ENCODE results near the gene HSD17B12. TPM values are rescaled to one million over a fixed set of nuclear protein-coding genes. Genes with fewer than 3 reads are reported as not detected.

The HSD17B12 gene
- 104 and 108 TPM in 2 replicates for polyA plus RNA-seq (2013)

- Histone ChIP-seq H3K27ac (ENCODE audit: low read depth, low read length) (peak within 1 kb of the TSS; percentile 77), H4K8ac (ENCODE audit: low read depth, low read length) (peak within 1 kb of the TSS; percentile 82), H3K36me3 (ENCODE audit: control insufficient read depth in 1 of 2, insufficient read depth in 2 of 2, low read length in 2 of 2) (peaks cover 0 to 3% of the 10 kb centered on the region in 2 experiments), H4K12ac (ENCODE audit: low read depth, low read length) (peak within 1 kb of the TSS; percentile 20), H3K79me1 (ENCODE audit: low read length) (peaks cover 5% of the 10 kb centered on the region), H2AFZ (ENCODE audit: insufficient read depth, low read length, poor library complexity) (peak within 1 kb of the TSS; percentile 76), H3K9ac (ENCODE audit: low read length) (peak within 1 kb of the TSS; percentile 91), H3K4me2 (ENCODE audit: low read length) (peak within 1 kb of the TSS; percentile 79), H3K4me1 (ENCODE audit: control insufficient read depth in 1 of 2, insufficient read depth in 2 of 2, low read length in 2 of 2) (peaks cover 0 to 2% of the 10 kb centered on the region in 2 experiments), H3K4me3 (ENCODE audit: low read depth, low read length) (peak within 1 kb of the TSS; percentile 93), H3K9me3 (ENCODE audit: insufficient read depth, low read depth, low read length) (no peaks in the 10 kb centered on the region), H2BK12ac (ENCODE audit: low read length) (peak within 1 kb of the TSS; percentile 84), H3K18ac (ENCODE audit: low read length) (peak within 1 kb of the TSS; percentile 73), H3K79me2 (ENCODE audit: control insufficient read depth, insufficient read depth, low read length, poor library complexity) (peaks cover 5% of the 10 kb centered on the region), H3K23ac (ENCODE audit: low read length) (no peak within 1 kb of the TSS), H2AK5ac (ENCODE audit: low read length) (no peak within 1 kb of the TSS), H4K91ac (ENCODE audit: low read depth, low read length) (peak within 1 kb of the TSS; percentile 84), H2BK120ac (ENCODE audit: insufficient read depth, low read length, poor library complexity) (peak within 1 kb of the TSS; percentile 58), H2BK5ac (ENCODE audit: low read depth, low read length, poor library complexity) (peak within 1 kb of the TSS; percentile 70), H3K27me3 (ENCODE audit: insufficient read depth, low read length) (no peaks in the 10 kb centered on the region), H3K14ac (ENCODE audit: low read length) (peak within 1 kb of the TSS; percentile 71), H3K4ac (ENCODE audit: low read depth, low read length) (peak within 1 kb of the TSS; percentile 41)
- WGBS (ENCODE audit: extremely low coverage, insufficient coverage, insufficient read length) = no CpG with 5 or more reads among the region's 62 CpGs
- peak; percentile 98 to 99 for DNase-seq
Observed at GRCh38 chr11:43680521-43681400, at the start of gene HSD17B12. Gene HSD17B12, plus strand, starts transcription at chr11:43680738. Its CDS starts 90 bp downstream, at chr11:43680828.

- WGBS (ENCODE audit: extremely low coverage, insufficient coverage, insufficient read length) = no CpG with 5 or more reads among the region's 14 CpGs
- no peaks in the 10 kb centered on the region for H3K36me3 ChIP-seq (ENCODE audit: control insufficient read depth in 1 of 2, insufficient read depth in 2 of 2, low read length in 2 of 2)
- no peak overlapping the region for H2BK120ac ChIP-seq (ENCODE audit: insufficient read depth, low read length, poor library complexity)
- no peaks in the 10 kb centered on the region for H3K27me3 ChIP-seq (ENCODE audit: insufficient read depth, low read length)
- no peak overlapping the region for H3K9ac ChIP-seq (ENCODE audit: low read length)
- H3K4me1 ChIP-seq (ENCODE audit: control insufficient read depth in 1 of 2, insufficient read depth in 2 of 2, low read length in 2 of 2) = no peaks in the 10 kb centered on the region
- H4K91ac ChIP-seq (ENCODE audit: low read depth, low read length) = no peak overlapping the region
- no peak overlapping the region for H4K8ac ChIP-seq (ENCODE audit: low read depth, low read length)
- H3K27ac ChIP-seq (ENCODE audit: low read depth, low read length) = no peak overlapping the region
- H3K18ac ChIP-seq (ENCODE audit: low read length) = no peak overlapping the region
- H2BK5ac ChIP-seq (ENCODE audit: low read depth, low read length, poor library complexity) = no peak overlapping the region
- H2BK12ac ChIP-seq (ENCODE audit: low read length) = no peak overlapping the region
- H3K4me2 ChIP-seq (ENCODE audit: low read length) = no peak overlapping the region
- no peak overlapping the region for H3K4me3 ChIP-seq (ENCODE audit: low read depth, low read length)
- H4K12ac ChIP-seq (ENCODE audit: low read depth, low read length) = no peak overlapping the region
- no peak overlapping the region for H3K23ac ChIP-seq (ENCODE audit: low read length)
- H3K9me3 ChIP-seq (ENCODE audit: insufficient read depth, low read depth, low read length) = no peaks in the 10 kb centered on the region
- H3K79me1 ChIP-seq (ENCODE audit: low read length) = no peaks in the 10 kb centered on the region
- DNase-seq = no peak
- no peak overlapping the region for H3K14ac ChIP-seq (ENCODE audit: low read length)
- no peak overlapping the region for H3K4ac ChIP-seq (ENCODE audit: low read depth, low read length)
- no peaks in the 10 kb centered on the region for H3K79me2 ChIP-seq (ENCODE audit: control insufficient read depth, insufficient read depth, low read length, poor library complexity)
- no peak overlapping the region for H2AK5ac ChIP-seq (ENCODE audit: low read length)
- no peak overlapping the region for H2AFZ ChIP-seq (ENCODE audit: insufficient read depth, low read length, poor library complexity)
Observed at GRCh38 chr11:43631732-43632131, 48.8 kb upstream of the HSD17B12 start.

- Histone ChIP-seq H3K36me3 (ENCODE audit: control insufficient read depth in 1 of 2, insufficient read depth in 2 of 2, low read length in 2 of 2) (no peaks in the 10 kb centered on the region), H3K79me1 (ENCODE audit: low read length) (no peaks in the 10 kb centered on the region), H2BK12ac (ENCODE audit: low read length) (no peak overlapping the region), H4K8ac (ENCODE audit: low read depth, low read length) (no peak overlapping the region), H2BK120ac (ENCODE audit: insufficient read depth, low read length, poor library complexity) (no peak overlapping the region), H3K4me1 (ENCODE audit: control insufficient read depth in 1 of 2, insufficient read depth in 2 of 2, low read length in 2 of 2) (no peaks in the 10 kb centered on the region), H3K4me3 (ENCODE audit: low read depth, low read length) (no peak overlapping the region), H3K79me2 (ENCODE audit: control insufficient read depth, insufficient read depth, low read length, poor library complexity) (no peaks in the 10 kb centered on the region), H2BK5ac (ENCODE audit: low read depth, low read length, poor library complexity) (no peak overlapping the region), H3K9me3 (ENCODE audit: insufficient read depth, low read depth, low read length) (no peaks in the 10 kb centered on the region), H2AK5ac (ENCODE audit: low read length) (no peak overlapping the region), H3K18ac (ENCODE audit: low read length) (no peak overlapping the region), H3K23ac (ENCODE audit: low read length) (no peak overlapping the region), H3K4ac (ENCODE audit: low read depth, low read length) (no peak overlapping the region), H3K14ac (ENCODE audit: low read length) (no peak overlapping the region), H4K91ac (ENCODE audit: low read depth, low read length) (no peak overlapping the region), H2AFZ (ENCODE audit: insufficient read depth, low read length, poor library complexity) (no peak overlapping the region), H3K9ac (ENCODE audit: low read length) (no peak overlapping the region), H3K27ac (ENCODE audit: low read depth, low read length) (no peak overlapping the region), H3K27me3 (ENCODE audit: insufficient read depth, low read length) (no peaks in the 10 kb centered on the region), H4K12ac (ENCODE audit: low read depth, low read length) (no peak overlapping the region), H3K4me2 (ENCODE audit: low read length) (no peak overlapping the region)
- no peak for DNase-seq
- no CpG with 5 or more reads among the region's 3 CpGs for WGBS (ENCODE audit: extremely low coverage, insufficient coverage, insufficient read length)
Observed at GRCh38 chr11:43632181-43632580, 48.4 kb upstream of the HSD17B12 start.

- H3K4ac ChIP-seq (ENCODE audit: low read depth, low read length) = no peak overlapping the region
- H2BK120ac ChIP-seq (ENCODE audit: insufficient read depth, low read length, poor library complexity) = no peak overlapping the region
- no peak overlapping the region for H4K8ac ChIP-seq (ENCODE audit: low read depth, low read length)
- no peak overlapping the region for H3K14ac ChIP-seq (ENCODE audit: low read length)
- H3K23ac ChIP-seq (ENCODE audit: low read length) = no peak overlapping the region
- no peak overlapping the region for H2AFZ ChIP-seq (ENCODE audit: insufficient read depth, low read length, poor library complexity)
- H3K27ac ChIP-seq (ENCODE audit: low read depth, low read length) = no peak overlapping the region
- no peaks in the 10 kb centered on the region for H3K79me2 ChIP-seq (ENCODE audit: control insufficient read depth, insufficient read depth, low read length, poor library complexity)
- H3K9ac ChIP-seq (ENCODE audit: low read length) = no peak overlapping the region
- H3K4me3 ChIP-seq (ENCODE audit: low read depth, low read length) = no peak overlapping the region
- no peak overlapping the region for H4K91ac ChIP-seq (ENCODE audit: low read depth, low read length)
- no peak overlapping the region for H4K12ac ChIP-seq (ENCODE audit: low read depth, low read length)
- no peak overlapping the region for H2BK12ac ChIP-seq (ENCODE audit: low read length)
- no peaks in the 10 kb centered on the region for H3K4me1 ChIP-seq (ENCODE audit: control insufficient read depth in 1 of 2, insufficient read depth in 2 of 2, low read length in 2 of 2)
- H3K4me2 ChIP-seq (ENCODE audit: low read length) = no peak overlapping the region
- no peaks in the 10 kb centered on the region for H3K79me1 ChIP-seq (ENCODE audit: low read length)
- H2AK5ac ChIP-seq (ENCODE audit: low read length) = no peak overlapping the region
- H3K27me3 ChIP-seq (ENCODE audit: insufficient read depth, low read length) = no peaks in the 10 kb centered on the region
- no peak for DNase-seq
- WGBS (ENCODE audit: extremely low coverage, insufficient coverage, insufficient read length) = no CpG with 5 or more reads among the region's 3 CpGs
- no peaks in the 10 kb centered on the region for H3K36me3 ChIP-seq (ENCODE audit: control insufficient read depth in 1 of 2, insufficient read depth in 2 of 2, low read length in 2 of 2)
- no peaks in the 10 kb centered on the region for H3K9me3 ChIP-seq (ENCODE audit: insufficient read depth, low read depth, low read length)
- no peak overlapping the region for H3K18ac ChIP-seq (ENCODE audit: low read length)
- no peak overlapping the region for H2BK5ac ChIP-seq (ENCODE audit: low read depth, low read length, poor library complexity)
Observed at GRCh38 chr11:43638717-43639116, 41.8 kb upstream of the HSD17B12 start.

All from trophoblast cell (in vitro differentiated cells and primary cell).